Stimulated activated CD8-positive, alpha-beta memory T cell treated with anti-CD3 and anti-CD28 coated beads, Interleukin-15, amount 100 ng/mL, for 4 hours (primary cell): ENCODE results near the gene COMMD4.

ENCODE experiments used
- DNase-seq, 2 donors: peaks; one replicate each; pipeline ENCODE4 v3.0.0-alpha.2; 2020; ENCODE audit warnings: low read depth in 2 of 2

COMMD4 gene

DNA sequence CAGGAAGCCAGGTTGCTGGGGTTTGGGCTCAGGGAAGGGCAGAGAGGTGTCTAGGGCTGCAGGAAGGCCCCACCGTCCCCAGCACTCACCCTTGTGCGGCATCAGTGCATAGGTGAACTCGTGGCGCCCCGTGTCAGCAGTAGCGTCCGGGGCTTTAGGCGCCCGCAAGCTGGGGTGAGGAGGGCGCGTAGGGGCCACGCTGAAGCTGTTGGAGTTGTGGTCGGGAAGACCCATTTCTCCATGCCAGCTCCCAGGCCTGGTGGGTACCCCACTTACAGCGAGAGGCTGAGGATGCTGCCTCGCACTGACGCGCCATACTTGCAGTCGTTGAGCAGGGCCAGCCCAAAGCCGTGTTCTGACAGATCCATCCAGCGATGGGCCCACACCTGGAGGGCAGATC, 20.7 kb downstream of the COMMD4 start:
- no peak for DNase-seq

DNA sequence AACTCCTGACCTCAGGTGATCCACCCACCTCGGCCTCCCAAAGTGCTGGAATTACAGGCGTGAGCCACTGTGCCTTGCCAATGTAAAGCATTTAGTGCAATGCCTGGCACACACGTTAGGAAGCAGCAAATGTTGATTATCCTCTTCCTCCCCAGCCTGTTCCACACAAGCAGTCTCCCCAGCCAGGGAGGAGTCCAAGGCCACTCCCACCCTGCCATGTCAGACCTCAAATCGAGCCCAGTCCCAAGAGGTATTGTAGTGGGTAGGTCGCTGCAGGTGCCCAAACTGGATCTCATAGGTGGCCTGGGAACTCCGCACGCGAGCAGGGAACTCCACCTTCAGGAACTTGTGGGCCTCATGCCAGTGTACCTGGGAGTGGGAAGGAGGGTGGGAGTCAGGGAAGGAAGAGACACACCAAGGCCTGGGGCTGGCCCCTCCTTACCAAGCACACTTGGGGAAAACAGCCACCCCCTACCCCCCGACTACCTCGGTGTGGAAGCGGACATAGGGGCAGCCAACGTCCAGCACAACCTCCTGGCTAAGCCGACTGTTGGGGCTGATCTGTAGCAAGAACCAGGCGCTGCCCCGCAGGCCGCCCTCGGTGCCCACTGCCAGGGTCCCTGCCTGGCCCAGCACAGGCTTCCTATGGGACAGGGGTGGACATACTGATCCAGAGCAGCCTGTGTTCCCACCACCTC, 22.3 kb downstream of the COMMD4 start:
- DNase-seq = no peak

DNA sequence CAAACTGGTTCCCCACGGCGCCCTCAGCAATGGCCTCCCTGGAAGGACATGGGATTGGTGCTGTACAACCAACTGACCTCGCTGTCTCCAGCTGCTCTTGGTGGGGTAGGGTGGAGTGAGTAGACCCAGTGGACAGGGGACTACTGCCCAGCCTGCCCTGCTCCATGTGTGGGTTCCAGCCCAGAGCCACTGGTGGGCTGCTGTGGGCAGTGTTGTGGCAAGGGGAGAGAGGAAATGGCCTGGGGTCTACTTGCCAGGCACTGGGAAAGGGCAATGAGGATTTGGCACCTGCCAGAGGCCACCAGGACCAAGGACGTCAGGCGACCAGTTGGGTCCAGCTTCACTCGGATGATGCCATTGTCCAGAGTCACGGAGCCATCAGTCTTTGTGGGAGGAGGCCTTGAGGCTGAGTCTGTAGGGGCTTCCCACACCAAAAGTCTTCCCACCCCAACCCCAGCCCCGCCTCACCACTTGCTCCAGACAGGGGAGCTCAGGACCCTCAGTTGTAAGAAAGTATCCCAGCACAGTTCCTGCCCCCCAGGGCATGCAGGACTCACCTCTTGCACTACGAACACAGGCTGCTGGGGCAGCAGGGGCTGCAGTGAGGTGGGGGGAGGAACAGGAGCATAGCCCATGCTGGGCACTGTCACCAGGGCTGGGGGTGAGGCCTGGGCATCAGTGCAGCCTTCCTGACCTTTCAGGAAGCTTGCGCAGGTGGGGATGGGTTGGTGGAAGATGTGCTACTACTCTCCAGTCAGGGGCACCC, 23.1 kb downstream of the COMMD4 start:
- no peak for DNase-seq

DNA sequence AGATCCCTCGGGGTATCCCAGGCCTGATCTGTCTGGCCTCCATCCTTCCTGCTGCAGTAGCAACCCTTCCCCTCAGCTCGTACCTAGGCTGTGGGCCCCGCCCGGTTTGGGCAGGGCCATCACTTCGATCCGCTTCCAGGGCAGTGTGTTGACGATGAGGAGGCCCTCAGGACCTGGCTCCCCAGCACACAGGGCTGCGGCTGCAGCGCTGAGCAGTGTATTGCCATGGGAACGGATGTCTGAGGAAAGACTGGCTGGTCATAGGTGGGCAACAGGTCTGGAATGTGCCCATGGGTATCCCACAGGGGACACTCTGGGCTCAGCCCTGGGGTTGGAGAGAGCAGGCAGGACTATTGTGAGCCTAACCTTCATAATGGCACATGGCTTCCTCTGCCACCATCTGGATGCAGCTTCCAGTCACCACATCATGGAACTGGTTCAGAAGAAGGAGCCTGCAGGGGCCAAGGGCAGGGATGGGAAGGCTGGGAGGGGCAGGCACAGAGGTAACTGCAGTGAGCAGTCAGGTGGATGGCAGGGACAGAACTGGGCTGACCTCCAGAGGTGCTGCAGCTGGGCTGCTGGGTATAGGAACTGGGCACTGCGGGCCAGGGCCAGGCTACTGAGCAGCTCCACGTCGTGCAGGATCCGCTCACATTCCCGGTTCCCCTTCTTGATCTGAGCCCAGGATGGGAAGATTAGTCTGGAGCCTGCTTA, 23.8 kb downstream of the COMMD4 start:
- DNase-seq = no peak

DNA sequence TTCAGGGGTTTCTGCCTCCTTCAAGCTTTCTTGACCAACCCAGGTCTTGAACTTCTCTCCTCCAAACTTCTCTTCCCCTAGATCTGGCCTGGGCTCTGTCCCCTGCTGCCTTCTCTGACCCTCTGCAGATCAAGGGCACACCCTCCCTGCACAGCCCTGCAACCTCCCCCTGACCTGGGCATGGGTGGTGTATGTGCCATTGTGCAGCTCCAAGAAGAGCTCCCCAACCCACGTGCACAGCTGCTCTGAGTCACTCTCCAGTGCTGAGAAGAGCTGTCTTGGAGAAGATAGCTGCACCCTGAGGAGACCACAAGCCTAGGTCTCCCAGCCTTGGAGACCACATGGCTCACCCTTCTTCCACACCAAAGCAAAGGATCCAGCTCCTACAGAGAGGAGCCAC, 24.5 kb downstream of the COMMD4 start:
- no peak for DNase-seq

DNA sequence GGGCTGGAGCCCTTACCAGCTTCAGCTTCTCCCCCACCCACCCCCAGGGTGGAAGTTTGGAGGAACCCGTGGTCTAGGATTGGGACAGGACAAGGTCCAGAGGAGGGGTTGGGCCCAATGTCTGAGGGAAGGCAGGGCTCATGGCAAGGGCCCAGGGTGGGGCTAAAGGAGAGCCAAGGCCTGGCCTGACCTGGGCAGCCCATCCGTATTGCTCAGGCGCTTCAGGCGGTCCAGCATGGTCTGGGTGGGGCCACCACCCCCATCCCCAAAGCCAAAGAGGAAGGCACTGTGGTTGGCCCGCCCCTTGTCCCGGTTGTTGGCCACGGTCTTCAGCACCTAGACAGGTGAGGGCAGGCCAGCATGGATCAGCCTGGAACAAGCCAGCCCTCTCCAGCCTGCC, 25.0 kb downstream of the COMMD4 start:
- no peak for DNase-seq

DNA sequence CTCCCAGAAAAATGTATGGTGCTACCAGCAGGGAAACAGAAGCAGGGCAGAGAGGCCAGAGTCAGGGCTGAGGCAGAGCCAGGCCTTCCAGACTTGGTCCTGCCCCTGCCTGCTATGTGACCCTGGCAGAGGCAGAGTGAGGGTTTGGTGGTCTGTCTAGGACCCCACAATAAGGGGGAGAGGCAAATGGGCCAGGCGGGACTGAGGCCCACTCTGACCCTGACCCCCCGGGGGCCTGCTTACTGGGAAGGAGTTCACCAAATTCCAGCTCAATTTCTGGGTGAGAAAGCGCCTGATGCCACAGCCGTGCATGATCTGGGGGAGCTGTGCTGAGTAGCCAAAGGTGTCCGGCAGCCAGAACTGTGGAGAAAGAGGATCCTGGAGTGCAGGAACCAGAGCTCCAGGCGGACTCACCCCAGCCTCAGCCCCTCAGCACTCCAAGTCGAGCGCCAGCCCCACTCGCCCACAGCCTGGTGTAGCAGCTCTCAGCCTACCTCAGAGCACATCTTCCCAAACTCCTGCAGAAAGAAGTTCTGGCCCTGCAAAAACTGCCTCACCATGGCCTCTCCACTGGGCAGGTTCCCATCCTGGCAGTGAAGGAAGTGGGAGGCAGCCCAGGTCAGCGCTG, 25.6 kb downstream of the COMMD4 start:
- no peak for DNase-seq

DNA sequence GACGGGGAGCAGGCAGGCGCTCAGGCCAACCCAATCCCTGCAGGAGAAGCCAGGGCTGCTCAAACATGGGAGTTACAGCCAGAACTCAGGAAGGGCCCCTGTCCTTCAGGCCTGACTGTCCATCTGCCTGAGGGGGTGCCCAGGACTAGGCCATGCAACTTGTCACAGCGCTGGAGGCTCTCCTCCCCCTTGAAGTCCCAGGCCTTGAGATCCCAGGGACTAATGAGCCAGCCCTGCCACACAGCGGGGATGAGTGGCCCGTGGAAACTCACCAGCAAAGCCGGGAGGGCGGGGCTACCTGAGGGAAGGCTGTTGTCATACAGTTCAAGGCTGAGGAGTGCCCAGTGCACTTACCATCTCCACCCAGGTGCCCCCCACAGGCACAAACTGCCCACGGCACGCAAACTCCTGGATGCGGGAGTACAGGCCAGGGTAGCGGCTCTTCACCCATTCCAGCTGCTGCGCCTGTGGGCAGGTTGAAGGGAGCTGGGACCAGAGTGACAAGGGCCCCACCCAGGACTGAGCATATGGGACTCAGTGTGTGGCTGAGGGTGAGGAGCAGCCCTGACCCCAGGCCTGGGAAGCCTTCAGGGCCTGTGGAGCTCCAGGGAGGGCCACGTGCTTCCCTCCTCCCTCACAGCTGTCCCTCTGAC, 26.3 kb downstream of the COMMD4 start:
- no peak for DNase-seq

DNA sequence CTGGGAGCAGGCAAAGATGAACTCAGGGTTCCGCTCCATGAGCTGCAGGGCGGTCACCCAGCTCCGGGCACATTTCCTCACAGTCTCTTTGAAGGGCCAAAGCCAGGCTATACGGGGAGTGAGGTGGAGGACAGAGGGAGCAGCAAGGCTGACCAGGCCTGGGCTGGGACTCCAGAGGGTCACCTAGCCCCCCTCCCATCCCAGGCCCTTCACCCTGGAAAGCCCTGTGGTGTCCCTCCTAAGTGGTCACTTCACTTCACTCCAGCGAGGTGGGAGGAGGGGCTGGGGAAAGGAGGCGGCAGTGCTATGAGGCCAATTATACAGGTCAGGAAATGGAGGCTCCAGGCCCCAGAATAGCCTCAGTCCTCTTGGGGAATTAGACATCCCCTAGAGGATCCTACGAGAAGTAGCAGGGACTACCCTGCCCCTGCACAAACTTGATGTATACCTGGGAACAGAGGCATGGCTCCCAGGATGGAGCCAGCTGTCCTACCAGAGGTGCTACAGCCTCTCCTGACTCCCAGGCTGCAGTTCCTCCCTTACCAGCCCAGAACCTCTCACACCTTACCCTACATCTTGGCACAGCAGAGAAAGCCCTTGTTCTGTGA, 26.9 kb downstream of the COMMD4 start:
- DNase-seq = no peak

DNA sequence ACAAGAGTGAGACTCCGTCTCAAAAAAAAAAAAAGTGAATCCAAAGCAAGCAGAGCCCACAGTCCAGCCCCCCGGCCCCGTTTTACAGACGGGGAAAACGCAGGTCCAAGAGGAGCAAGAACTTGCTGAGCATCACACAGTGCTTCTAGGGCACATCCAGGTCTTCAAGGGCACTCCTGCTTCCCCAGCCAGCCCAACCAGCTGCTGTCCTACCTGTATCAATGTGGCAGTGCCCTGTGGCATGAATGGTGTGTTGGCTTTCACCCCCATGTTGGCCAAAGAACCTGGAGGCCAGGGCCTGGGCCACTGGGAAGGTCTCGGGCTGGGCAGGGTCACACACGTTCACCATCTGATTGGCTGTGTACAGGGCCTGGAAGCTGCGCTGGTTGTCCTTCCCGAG, 27.9 kb downstream of the COMMD4 start:
- no peak for DNase-seq

DNA sequence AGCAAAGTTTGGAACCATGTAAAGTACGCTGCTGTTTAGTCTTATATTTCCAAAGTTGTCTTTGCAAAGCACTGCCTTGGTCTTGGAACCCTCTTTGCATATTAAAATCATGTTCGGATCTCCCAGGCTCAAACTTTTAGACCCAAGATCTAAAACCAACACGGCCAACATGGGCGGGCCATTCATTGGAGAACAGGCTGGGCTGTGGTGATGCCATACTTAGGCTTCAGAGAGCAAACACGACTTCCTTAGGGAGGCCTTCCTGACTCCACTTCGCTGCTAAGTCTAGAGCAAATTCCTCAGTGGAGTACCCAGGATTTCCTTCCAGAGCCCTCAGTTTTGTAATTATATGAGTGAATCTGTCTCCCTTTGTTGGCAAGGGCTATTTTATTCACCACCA, 29.0 kb downstream of the COMMD4 start:
- DNase-seq = no peak

DNA sequence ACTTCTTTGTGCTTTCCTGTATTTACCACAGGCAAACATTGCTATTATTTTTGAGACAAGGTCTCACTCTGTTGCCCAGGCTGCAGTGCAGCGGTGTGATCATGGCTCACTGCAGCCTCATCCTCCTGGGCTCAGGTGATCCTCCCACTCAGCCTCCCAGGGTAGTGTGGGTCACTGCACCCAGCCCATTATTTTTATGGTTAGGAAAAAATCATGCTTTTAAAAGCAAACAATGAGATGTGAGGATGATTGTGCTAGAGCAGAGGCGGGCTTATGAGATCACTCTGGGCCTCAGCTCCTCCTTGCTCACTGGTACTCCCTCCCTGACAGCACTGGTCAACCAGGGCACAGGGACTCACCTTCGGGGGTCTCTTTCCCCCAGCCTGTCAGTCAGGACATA, 30.3 kb downstream of the COMMD4 start:
- DNase-seq = no peak

DNA sequence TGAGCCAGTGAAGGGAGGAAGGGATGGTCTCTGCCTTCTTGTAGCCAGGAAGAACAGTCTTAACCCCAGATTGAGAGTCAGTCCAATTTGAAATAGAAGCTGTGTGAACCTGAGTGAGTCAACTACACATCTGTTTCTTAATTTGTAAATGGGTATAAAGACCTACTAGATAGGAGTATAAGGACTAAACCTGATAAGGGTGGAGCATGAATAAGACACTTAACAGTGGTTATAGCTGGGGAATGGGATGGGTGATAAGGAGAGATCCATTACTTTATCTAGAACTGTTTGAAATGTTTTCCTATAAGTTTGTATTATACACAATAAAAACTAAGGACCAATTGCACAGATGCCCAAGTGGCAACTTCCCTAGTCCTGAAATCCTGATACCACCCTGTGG, 31.1 kb downstream of the COMMD4 start:
- no peak for DNase-seq

DNA sequence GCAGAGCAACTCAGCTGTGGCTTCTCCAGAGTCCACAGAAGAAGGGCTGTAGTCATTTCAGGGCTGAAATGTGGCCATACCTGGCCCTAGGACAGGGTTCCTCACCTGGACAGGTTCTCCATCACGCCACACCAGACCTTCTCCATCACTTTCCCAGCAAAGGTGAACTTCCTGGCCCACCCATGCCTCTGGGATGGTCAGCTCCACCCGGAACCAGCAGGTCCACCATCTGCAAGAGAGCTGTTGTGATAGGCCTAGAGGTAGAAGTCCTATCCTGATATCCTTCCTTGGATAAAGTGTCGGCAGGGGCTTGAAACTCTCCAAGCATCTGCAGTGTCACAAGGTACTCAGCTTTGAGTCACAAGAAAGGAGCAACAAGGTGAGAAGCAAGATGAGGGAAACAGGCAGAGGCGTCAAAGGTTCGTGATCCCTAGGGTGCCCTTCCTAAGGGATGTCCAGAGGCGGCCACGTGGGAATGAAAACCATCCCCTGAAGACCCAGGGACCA, 31.6 kb downstream of the COMMD4 start:
- no peak for DNase-seq

DNA sequence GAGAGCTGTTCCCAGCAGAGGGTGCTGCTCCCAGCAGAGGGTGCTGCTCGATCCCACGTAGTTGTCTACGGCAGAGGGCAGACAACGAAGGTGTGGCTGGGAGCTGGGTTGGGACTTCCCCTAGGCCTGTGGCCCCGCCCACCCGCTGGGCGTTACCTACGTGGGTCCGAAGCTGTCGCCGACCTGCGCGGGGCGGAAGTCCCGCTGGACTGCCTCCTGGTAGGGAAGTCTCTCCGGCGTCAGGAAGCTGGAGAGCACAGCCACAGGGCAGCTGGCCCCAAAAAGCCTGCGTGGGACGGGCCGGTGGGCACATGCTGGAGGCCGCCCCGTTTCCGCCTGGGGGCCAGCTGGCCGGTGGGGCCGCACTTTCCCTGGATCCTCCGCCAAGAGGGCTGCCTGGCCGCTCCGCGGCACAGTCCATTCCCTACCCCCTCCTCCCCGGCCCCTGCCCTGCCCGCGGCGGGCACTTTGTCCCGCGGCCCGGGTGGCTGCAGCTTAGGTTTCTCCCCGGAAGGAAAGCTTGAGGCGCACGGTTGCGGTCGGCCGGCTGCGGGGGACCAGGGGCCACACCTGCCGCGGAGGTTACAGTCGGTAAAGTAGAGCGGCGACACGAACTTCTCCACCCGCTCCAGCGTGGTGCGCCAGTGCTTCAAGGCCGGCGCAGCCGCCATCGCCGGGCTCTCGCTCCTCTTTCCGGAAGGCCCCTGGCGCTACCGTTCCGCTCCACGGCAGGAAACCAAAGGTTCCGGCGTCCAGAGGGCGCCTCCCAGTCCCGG, 32.2 kb downstream of the COMMD4 start, which contains the start of gene MAN2C1:
Gene MAN2C1, minus strand, starts transcription at position 695 of the 776 bp plus-strand sequence. Its CDS starts 24 bp downstream, at position 671.
- DNase-seq = peak; percentile 77 to 81

DNA sequence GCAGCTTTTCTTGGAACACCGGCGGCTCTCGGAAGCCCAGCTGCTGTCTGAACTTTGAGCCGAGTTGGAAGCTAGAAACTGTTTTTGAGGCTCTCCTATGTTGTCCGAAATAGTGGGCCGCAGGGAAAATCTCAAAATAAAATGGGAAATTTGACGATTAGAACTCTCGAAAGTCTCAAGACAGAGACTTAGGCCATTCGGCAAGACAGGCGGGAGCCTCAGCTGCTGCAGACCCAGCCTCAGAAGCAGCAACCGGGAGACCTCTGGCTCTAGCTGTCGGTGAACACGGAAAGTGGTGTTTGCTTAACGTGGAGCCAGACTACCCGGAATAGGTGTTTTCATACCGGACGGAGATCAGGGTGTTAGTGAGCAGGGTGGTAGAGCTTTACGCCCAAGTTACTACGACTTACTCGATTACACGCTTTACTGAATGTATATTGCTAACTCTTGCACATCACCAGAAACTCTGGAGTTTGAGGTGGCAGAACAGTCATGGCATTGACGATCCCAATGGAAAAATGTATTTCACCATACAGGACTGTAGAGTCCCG, 32.9 kb downstream of the COMMD4 start:
- no peak for DNase-seq

DNA sequence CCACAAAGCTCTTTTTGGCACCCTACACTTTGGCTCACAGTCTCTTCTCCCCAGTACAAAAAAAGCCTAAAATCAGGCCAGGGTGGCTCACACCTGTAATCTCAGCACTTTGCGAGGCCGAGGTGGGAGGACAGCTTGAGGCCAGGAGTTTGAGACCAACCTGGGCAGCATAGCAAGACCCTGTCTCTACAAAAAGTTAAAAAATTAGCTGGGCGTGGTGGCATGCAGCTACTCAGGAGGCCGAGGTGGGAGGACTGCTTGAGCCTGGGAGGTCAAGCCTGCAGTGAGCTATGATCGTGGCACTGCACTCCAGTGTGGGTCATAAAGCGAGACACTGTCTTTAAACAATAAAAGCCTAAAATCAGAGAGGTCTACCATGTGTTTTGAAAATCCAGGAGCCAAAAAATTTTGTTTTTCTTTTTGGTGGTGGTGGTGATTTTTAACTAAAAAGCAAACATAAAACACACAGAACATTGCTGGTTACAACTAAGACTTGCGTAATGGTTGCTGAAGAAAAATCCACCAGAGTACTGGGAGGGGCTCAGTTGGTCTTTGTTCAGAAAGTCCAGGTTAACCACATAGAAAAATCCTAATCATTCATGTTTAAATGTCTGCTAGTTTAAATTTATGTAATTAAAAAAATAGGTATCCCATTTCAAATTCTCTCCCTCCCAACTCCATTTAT, 34.2 kb downstream of the COMMD4 start:
- no peak for DNase-seq

DNA sequence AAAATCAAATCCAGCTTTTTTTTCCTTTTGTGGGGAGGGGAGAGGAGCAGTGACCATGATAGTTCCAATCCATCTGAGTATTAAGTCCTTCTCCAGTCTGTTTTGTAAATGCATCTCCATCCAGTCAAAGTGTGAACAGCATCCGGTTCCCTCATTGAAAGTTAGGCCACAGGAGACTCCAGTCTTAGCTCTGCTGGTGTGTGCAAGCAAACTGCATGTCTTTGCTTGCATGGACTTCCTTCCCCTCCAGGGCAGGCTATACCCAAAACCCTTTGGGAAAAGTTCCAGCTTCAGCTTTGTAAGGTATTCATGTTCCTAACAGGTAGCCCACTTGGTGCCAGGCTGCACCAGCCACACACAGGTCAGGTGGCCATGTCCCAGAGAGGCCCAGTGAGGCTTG, 35.6 kb downstream of the COMMD4 start:
- DNase-seq = no peak

DNA sequence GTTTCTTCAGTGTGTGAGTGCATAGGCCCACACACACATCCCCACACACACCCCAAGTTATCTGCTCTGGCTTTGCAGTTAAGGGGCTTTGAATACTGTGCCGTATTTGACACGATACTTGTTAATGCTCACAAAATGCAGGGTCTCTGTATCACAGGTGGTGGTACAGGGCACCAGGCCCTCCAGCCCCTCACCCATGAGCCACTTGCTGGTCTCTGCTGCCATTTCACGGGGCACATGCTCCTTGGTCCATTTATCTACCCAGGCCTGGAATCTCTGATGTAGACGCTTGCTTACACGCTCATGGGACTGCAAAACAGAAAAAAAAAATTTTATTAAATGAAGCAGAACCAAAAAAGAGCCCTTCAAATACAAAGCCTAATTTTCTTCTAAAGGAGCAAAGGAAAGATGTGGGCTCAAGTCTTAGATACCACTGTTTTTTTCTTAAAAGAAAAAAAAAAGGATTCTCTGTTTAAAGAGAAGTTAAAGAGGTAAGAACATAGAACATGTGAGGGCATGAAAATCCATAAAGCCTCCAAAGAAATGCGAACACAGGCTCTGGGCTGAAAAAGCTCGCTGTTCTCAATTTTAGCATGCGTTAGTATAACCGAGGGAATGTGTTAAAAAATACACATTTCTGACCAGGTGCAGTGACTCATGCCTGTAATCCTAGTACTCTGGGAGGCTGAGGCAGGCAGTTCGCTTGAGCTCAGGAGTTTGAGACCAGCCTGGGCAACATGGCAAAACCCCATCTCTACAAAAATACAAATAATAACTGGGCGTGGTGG, 36.2 kb downstream of the COMMD4 start:
- DNase-seq = no peak
